ENCODE measurements around the gene CHGA.

DNA sequence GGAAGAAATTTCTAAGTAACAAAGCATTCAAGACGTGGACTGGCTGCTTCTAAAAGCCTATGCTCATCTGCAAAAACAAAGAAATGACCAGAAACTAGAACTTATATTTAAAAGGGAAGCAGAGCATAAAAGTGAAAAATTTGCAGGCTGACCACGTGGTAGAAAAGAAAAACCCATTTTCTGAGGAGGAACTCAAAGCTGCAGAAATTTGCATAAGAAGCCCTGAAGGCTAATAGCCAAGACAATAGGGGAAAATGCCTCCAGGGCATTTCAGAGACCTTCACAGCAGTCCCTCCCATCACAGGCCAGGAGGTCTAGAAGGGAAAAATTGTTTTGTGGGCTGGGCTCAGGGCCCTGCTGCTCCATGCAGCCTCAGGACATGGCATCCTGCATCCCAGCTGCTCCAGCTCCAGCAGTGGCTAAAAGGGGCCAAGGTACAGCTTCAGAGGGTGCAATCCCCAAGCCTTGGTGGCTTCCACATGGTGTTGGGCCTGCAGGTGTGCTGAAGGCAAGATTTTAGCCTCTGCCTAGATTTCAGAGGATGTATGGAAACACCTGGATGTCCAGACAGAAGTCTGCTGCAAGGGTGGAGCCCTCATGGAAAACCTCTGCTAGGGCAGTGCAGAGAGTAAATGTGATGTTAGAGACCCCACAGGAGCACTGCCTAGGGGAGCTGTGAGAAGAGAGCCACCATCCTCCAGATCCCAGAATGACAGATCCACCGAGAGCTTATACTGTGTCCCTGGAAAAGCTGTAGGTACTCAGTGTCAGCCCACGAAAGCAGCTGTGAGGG lies 55.5 kb downstream of the CHGA start:
- TF ChIP-seq, protein P1, sequence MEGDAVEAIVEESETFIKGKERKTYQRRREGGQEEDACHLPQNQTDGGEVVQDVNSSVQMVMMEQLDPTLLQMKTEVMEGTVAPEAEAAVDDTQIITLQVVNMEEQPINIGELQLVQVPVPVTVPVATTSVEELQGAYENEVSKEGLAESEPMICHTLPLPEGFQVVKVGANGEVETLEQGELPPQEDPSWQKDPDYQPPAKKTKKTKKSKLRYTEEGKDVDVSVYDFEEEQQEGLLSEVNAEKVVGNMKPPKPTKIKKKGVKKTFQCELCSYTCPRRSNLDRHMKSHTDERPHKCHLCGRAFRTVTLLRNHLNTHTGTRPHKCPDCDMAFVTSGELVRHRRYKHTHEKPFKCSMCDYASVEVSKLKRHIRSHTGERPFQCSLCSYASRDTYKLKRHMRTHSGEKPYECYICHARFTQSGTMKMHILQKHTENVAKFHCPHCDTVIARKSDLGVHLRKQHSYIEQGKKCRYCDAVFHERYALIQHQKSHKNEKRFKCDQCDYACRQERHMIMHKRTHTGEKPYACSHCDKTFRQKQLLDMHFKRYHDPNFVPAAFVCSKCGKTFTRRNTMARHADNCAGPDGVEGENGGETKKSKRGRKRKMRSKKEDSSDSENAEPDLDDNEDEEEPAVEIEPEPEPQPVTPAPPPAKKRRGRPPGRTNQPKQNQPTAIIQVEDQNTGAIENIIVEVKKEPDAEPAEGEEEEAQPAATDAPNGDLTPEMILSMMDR (IDR thresholded peaks at IDR 0.05; ENCODE audit: poor library complexity, severe bottlenecking) = no peak
- no peak for TF ChIP-seq REST (IDR thresholded peaks at IDR 0.05; ENCODE audit: borderline replicate concordance)

Data from neural cell (in vitro differentiated cells).